B cell (primary cell): ENCODE measurements around the gene OR4N2.

Experiments used
- CTCF ChIP-seq: fragments of 200-600 bp; IDR thresholded peaks from one replicate; pipeline ENCODE4 v1.8.0; 2022; ENCODE audit warnings: antibody characterized with exemption, mild to moderate bottlenecking
- EZH2 ChIP-seq: IDR thresholded peaks from 2 replicates; pipeline ENCODE4 v1.6.1; 2012; ENCODE audit warnings: borderline replicate concordance, low read depth, mild to moderate bottlenecking, moderate library complexity, low read length; ENCODE audit not compliant: insufficient read depth, poor library complexity, severe bottlenecking

- no peak for TF ChIP-seq CTCF
- TF ChIP-seq EZH2: no peak
These were observed 2.5 kb upstream of the OR4N2 start for GRCh38 chr14:19801118-19801464.
